Right hindlimb (tissue), 1 donor: ENCODE results near the gene TBC1D20.
"Not testable (repeated sequence)": the region's sequence is repeated elsewhere in the genome, so short reads cannot be mapped to it uniquely, and the experiment has no call there.

Experiments used
- DNase-seq: peaks from one replicate; pipeline ENCODE4 v3.0.0-alpha.2; 2018

TBC1D20 gene, protein sequence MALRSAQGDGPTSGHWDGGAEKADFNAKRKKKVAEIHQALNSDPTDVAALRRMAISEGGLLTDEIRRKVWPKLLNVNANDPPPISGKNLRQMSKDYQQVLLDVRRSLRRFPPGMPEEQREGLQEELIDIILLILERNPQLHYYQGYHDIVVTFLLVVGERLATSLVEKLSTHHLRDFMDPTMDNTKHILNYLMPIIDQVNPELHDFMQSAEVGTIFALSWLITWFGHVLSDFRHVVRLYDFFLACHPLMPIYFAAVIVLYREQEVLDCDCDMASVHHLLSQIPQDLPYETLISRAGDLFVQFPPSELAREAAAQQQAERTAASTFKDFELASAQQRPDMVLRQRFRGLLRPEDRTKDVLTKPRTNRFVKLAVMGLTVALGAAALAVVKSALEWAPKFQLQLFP

DNA sequence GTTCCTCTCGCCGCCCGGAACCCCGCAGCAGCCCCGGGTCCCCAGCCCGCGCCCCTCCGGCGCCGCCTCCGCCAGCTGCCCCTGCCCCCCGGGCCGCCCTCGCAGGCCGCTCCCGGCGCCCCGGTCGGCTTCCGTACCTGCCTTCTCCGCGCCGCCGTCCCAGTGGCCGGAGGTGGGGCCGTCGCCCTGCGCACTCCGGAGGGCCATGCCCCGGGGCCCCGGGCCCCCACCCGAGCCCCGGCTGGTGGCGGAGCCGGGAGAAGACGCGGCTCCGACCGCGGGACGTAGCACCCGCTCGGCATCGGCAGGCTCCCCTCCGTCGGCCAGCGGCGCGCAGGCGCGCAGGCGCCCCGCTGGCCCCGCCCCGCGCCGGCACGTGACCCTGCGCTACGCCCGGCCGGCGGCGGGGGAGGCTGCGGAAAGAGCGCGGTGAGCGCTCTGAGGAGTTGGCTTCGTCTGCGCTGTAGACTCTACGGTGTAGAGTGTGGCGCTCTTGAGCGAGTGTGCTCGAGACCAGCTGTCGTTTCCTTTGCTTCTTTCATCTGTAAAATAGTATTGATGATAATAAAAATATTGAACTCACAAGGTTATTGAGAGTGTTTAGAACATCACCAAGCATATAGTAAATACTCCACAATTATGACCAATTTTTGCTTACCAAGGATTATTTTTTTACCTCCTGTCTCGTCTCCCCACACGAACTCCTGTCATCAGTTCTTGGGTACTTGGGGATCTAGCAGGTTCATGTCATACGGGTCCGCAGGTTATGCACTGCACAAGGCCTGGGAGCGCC lies at the start of gene TBC1D20:
Gene TBC1D20, minus strand, starts transcription at position 335 of the 793 bp plus-strand sequence. Its CDS starts 128 bp downstream, at position 207.
- DNase-seq, result peak; percentile 90

GRCh38 chr20:510328-511057 lies 48.2 kb upstream of the TBC1D20 start:
- DNase-seq, result not testable (repeated sequence)

GRCh38 chr20:508364-508787 lies 46.0 kb upstream of the TBC1D20 start:
- not testable (repeated sequence) for DNase-seq

- no peak for DNase-seq
These were observed 45.5 kb upstream of the TBC1D20 start for GRCh38 chr20:507761-508332.

GRCh38 chr20:507006-507758 lies 44.8 kb upstream of the TBC1D20 start:
- no peak for DNase-seq

GRCh38 chr20:504632-505075 lies 42.3 kb upstream of the TBC1D20 start:
- DNase-seq, result no peak

GRCh38 chr20:503048-503737 lies 40.9 kb upstream of the TBC1D20 start:
- DNase-seq, result no peak

DNA sequence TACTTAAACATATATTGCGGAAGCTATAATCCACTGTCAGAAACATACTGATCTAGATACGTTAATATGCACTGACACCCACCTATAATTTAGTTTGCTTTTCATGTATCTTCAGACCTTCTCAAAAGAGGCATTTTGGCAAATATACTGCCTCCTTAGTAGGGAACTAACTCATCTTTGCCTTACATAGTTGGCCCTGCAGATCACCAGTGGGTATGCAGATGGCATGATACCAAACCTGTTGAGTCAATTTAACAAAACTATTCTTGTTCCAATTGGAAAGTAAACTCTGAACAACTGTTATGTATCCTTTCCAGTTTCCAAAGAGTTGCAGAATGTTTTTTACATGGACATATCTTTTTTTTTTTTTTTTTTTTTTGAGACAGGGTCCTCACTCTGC lies 35.6 kb upstream of the TBC1D20 start:
- DNase-seq, result no peak

DNA sequence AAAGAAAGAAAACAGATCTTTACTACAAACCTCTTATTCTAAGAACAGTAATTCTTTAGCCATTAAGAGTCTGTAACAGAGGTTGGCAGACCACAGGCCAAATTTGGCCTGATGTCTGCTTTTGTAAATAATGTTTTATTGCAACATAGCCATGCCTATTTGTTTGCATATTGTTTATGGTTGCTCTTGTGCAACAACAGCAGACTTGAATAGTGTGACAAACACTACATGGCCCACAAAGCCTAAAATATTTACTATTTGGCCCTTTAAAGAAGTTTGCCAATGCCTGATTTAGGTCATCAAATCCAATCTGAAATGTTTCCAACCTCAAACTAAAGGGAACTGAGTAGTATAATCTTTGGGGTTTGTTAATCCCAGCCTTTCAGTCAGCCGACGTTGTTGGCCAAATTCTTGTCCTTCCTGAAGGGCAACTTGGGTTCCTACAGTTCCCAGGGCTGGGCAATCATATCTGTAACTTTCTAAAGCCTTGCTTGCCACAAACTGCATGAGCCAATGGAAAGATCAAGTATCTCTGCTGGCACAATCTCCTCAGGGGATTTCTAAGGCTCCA lies 33.9 kb upstream of the TBC1D20 start:
- DNase-seq, result no peak

- DNase-seq, result no peak
These were observed 29.8 kb upstream of the TBC1D20 start for GRCh38 chr20:492159-492558.

GRCh38 chr20:487655-488054 lies 25.3 kb upstream of the TBC1D20 start:
- DNase-seq, result no peak

DNA sequence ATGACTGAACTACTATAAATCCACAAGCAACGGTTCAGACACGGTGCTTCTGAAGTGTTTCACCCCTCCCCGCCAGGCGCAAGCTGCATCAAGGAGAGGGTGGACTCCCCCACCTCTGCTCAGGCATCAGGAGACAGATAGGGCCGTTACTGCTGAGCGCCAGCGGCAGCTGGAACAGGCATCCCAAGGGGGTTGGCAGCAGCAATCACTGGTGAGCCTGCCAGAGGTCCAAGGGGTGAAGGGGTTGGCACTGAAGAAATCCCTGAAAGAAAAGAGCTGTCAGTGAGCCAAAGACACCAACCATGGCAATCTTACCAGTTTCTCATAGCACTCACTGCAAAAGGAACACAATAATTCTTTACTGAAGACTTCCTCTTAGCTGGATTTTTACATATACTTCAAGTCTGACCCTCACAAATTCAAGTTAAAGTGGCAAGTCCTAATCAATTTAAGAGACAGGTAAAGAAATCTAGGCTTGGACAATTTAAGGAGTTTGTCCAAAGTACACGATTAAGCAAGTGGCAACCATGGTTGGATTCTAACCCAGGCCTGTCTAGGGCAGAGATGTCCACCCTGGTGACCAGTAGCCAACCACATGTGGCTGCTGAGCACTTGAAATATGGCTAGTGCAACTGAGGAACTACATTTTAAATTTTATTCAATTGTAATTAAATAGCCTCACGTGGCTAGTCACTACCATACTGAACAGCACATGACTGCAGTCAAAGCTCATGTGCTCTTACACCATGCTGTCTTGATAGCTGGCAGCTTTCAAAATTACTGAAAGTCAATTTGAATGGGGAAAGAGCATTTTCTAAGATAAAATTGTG lies 21.7 kb upstream of the TBC1D20 start:
- DNase-seq, result peak; percentile 52

DNA sequence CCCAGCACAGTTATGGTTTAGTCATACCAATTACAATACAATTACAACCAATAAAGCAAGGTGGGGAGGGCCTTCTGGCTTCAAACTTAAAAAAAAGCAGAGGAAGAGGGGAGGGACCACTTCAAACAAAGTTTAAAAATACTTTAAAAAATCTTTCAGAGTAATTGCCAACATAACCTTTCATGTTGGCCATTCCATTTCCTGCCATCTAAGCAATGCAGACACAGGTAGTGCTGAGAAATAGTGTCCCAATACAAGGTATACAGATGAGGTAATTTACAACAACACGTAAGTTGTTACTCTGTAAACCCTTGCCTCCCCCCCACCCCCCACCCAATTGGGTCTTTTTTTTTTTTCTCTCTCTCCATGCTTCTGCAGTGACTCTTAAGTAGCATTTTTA lies 18.8 kb upstream of the TBC1D20 start:
- no peak for DNase-seq

DNA sequence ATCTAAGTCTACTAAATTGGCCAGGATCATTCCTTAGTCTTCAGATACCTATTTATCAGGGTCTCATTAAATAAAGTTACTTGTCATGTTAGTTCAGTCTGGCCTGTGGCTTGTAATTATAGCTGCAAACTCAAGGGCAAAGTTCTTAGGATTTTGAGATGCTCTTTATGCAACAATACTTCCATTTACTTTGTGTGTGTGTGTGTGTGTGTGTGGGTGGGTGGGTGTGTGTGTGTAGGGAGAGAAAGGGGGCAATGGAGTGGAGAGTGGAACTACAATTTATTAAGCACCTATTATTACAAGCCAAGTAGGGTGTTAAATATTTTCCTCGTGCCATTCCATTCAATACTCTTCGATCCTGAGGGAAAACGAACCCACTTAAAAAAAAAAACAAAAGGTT lies 17.7 kb upstream of the TBC1D20 start:
- no peak for DNase-seq

DNA sequence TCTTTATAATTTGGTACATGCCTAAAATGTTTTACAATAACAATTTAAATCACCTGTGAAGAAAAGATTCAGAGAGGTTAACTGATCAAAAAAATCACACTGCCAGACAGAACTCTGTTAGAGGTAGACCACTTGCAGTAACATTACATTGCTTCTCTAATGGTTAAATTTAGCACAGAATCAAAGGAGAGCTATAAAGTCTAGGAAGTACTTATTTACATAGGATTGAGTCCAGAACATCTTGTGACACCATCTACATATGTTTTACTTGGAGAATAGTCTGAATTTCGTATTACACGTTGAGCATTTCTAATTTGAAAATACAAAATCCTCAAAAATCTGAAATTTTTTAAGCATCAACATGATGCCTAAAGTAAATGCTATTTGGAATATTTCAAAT lies 17.2 kb upstream of the TBC1D20 start:
- no peak for DNase-seq

DNA sequence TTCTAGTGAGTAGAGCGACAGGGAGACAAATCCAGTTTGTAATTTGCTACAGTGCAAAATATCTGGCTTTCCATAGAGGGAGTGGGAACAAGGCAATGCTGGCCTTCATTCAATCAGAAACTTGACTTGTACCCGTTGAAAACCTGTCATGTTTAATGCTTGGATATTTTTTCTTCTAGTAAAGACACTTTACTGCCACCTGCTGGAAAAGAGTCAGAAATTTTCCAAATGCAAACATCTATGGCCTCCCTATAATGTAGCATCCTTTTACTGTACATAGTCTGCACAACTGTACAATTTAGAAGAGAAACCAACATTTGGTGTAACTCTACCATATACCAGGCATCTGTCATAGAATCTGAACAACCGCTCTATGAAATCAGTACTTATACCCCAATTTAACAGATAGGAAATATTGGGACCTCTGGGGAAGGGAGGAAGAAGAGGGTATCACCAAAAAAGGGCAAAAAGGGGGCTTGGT lies 16.7 kb upstream of the TBC1D20 start:
- DNase-seq, result no peak

GRCh38 chr20:478010-478948 lies 15.9 kb upstream of the TBC1D20 start:
- DNase-seq, result no peak

- DNase-seq, result not testable (repeated sequence)
These were observed 14.4 kb upstream of the TBC1D20 start for GRCh38 chr20:476561-477249.
